Heart right ventricle (tissue), 16 donors: Measurements from ENCODE around the gene SRD5A1. TPM values are rescaled to one million over a fixed set of nuclear protein-coding genes. Genes with fewer than 3 reads are reported as not detected.

Source experiments
- ATAC-seq, 8 donors: fragments of 200-7000 bp; cut with Tn5 transposase; one replicate each; pipeline ENCODE4 v1.9.1; 2020; ENCODE audit warnings: mild to moderate bottlenecking in 8 of 8, moderate library complexity in 8 of 8, moderate number of reproducible peaks in 1 of 8
- DNase-seq, 2 donors: peaks; one replicate each; pipeline ENCODE4 v3.0.0-alpha.2; 2020
- H3K27ac ChIP-seq, 10 donors: fragments of 200-600 bp; sonication (generic) in 2 of 10; one replicate each; pipeline versions ENCODE4 v1.5.0 to v1.8.0; 2020 to 2022; ENCODE audit warnings: mild to moderate bottlenecking in 3 of 10
- H3K27me3 ChIP-seq, 7 donors: fragments of 200-600 bp; one replicate each; pipeline ENCODE4 v1.8.0; 2021 to 2022; ENCODE audit warnings: mild to moderate bottlenecking in 2 of 7
- H3K36me3 ChIP-seq, 9 donors: fragments of 200-600 bp; sonication (generic) in 1 of 9; one replicate each; pipeline versions ENCODE4 v1.5.0 to v1.8.0; 2020 to 2022; ENCODE audit warnings: mild to moderate bottlenecking in 2 of 9
- H3K4me1 ChIP-seq, 9 donors: fragments of 200-600 bp; sonication (generic) in 1 of 9; one replicate each; pipeline versions ENCODE4 v1.5.0 to v1.8.0; 2020 to 2022; ENCODE audit warnings: mild to moderate bottlenecking in 4 of 9
- H3K4me3 ChIP-seq, 10 donors: fragments of 200-600 bp; sonication (generic) in 2 of 10; one replicate each; pipeline versions ENCODE4 v1.5.0 to v1.8.0; 2020 to 2022; ENCODE audit warnings: mild to moderate bottlenecking in 7 of 10, moderate library complexity in 2 of 10
- H3K9me3 ChIP-seq, 11 donors: fragments of 200-600 bp in 10 of 11; sonication (generic) in 2 of 11; one replicate each; pipeline versions ENCODE4 v1.5.0 to v1.8.0; 2013 to 2022; ENCODE audit warnings: mild to moderate bottlenecking in 2 of 11, control low read depth in 1 of 11, moderate library complexity in 1 of 11
- WGBS, 2 donors: extraction: QIAGEN DNeasy Blood & Tissue Kit; methylation state at CpG; one replicate each; pipeline ENCODE4 v1.1.7; 2013; ENCODE audit warnings: inconsistent platforms in 1 of 2; 5-methylcytosine and 5-hydroxymethylcytosine counted together
- intact Hi-C, 10 donors: fragments of 100-400 bp; cut with DNase I; formaldehyde crosslinking; loops; one replicate each; pipeline versions ENCODE4 v1.11.1 to v1.14.2; 2022
- long read RNA-seq, 3 donors: library from polyadenylated mRNA; unstranded; transcript quantifications; one replicate each; pipeline ENCODE4 v2.0.0, GENCODE V29; 2020 to 2021
- polyA plus RNA-seq, 2 donors: library from polyadenylated mRNA; stranded (reverse); fragments of 200-250 nt; gene quantifications; one replicate each; pipeline ENCODE4 v1.2.3, GENCODE V29; 2013
- total RNA-seq, 10 donors: library from RNA; stranded (reverse); fragmentation: NEBNext Ultra II Directional in 3 of 10; extraction: Animal tissue kit (Norgen Biotek cat#: 25700) in 3 of 10; gene quantifications; one replicate each; pipeline versions ENCODE4 v1.2.1 to v1.2.4, GENCODE V29; 2021 to 2023
- TF ChIP-seq, protein P1 (sequence below), 9 donors: fragments of 200-600 bp; sonication (generic) in 2 of 9; IDR thresholded peaks; one replicate each; pipeline versions ENCODE4 v1.5.0 to v1.8.0; 2021 to 2022; ENCODE audit warnings: antibody characterized with exemption in 9 of 9, mild to moderate bottlenecking in 5 of 9, moderate library complexity in 1 of 9
- donor health status: Arrhythmogenic right ventricular cardiomyopathy.
- donor health status: ischemic (EF 13 %, LVEDD 7.1; RV severe dilation, severe dysfunction).
- donor health status: healthy with polysubstance abuse.
- donor health status: DM: no; HTN: yes; CAD: no.
- donor health status: DM: no; HTN: no; CAD: no.
- donor health status: ischemic (EF 25% LVEDD 6.9; RV normal size, moderate dysfunction).
- donor health status: ischemic (EF 25% LVEDD 5.7; RV mildly dilated, moderate dysfunction).
- donor health status: healthy.
- donor health status: DM: yes; HTN: yes; CAD: no.
- donor health status: Ischemic cardiomyopathy.
- donor health status: ischemic (EF 35%, LVEDD 5.7; RV mildly dilated, moderate dysfunction).
- donor health status: nonischemic (EF 11% LVEDD 7.7; RV severe dilation, severe dysfunction).
- donor health status: DM: yes; HTN: yes; CAD: no.
- donor health status: PGD.
- donor health status: ischemic (EF 29% LVEDD 5.4; RV normal size, mild dysfunction).
- donor health status: nonischemic (EF 23%, LVEDD 6.1; RV moderate dilation, normal function).

SRD5A1 gene
- 1 to 10 TPM; 2.1 to 5.5 (median 3.2) TPM for total RNA-seq
- polyA plus RNA-seq, result 1 to 10 TPM; 1.0 to 2.6 TPM
- long read RNA-seq, donor 1, full-length matches to known transcripts, result 1 of 3 reads
- long read RNA-seq, donor 1, partial matches to known transcripts, result 0 of 3 reads
- long read RNA-seq, donor 1, other reads (novel, unspliced or antisense), result 2 of 3 reads
- long read RNA-seq, donor 2, full-length matches to known transcripts, result 7 of 7 reads
- long read RNA-seq, donor 2, partial matches to known transcripts, result 0 of 7 reads
- long read RNA-seq, donor 2, other reads (novel, unspliced or antisense), result 0 of 7 reads
- long read RNA-seq, donor 3, full-length matches to known transcripts, result 1 of 2 reads
- long read RNA-seq, donor 3, partial matches to known transcripts, result 0 of 2 reads
- long read RNA-seq, donor 3, other reads (novel, unspliced or antisense), result 1 of 2 reads

DNA sequence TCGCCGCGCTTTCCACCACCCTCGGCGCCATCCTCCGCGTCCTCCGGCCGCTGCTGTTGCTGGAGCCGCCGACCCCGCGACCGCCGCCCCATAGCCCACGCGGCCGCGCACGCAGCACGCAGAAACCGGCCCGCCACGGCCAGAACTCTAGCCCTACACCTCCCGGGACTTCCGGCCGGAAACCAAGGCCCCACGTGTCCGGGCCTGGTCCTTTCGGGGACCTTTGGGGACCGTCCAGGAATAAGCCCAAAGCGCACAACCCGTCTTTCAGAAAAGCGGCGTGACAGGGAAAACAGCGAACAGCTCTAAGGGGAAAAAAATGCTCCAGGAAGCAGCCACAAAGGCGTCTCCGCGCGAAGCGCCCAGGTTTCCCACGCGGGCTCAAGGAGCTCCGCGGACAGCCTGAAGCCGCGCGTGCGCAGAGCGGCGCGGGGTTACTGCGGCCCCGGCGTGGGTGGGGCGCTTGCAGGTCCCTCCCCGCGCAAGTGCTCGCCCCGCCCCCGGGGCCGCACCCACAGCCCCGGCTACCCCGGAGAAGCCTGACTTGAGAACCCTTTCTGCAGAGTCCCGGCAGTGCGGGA, at the start of gene SRD5A1, which contains the start of gene NSUN2:
Gene SRD5A1, plus strand, starts transcription at position 553 of the 581 bp plus-strand sequence. CDS start 137 bp downstream, outside the sequence.
Gene NSUN2, minus strand, starts transcription at position 157 of the 581 bp plus-strand sequence. Its CDS starts 65 bp downstream, at position 92.
- intact Hi-C loops, result loop anchor here in 9 of 10 donors (1.0 to 10.0 kb wide), 11 partner anchors 79 to 256 kb away; partner anchors contain the start of genes TENT4A (in 5 of the 9) and MED10 (in 1 of the 9)
- peak; percentile 97 to 99 (median 98) for ATAC-seq

GRCh38 chr5:6584101-6584645, 49.1 kb upstream of the SRD5A1 start:
- Histone ChIP-seq H3K36me3 (no peaks in the 10 kb centered on the region), H3K27ac (no peak overlapping the region), H3K4me3 (no peak overlapping the region), H3K9me3 (peaks cover 0 to 3% (median 0%) of the 10 kb centered on the region in 11 donors), H3K4me1 (peaks cover 0 to 15% (median 4%) of the 10 kb centered on the region in 9 donors), H3K27me3 (peaks cover 0 to 46% (median 21%) of the 10 kb centered on the region in 7 donors)
- DNase-seq (no peak), ATAC-seq (no peak)
- TF ChIP-seq, protein P1, sequence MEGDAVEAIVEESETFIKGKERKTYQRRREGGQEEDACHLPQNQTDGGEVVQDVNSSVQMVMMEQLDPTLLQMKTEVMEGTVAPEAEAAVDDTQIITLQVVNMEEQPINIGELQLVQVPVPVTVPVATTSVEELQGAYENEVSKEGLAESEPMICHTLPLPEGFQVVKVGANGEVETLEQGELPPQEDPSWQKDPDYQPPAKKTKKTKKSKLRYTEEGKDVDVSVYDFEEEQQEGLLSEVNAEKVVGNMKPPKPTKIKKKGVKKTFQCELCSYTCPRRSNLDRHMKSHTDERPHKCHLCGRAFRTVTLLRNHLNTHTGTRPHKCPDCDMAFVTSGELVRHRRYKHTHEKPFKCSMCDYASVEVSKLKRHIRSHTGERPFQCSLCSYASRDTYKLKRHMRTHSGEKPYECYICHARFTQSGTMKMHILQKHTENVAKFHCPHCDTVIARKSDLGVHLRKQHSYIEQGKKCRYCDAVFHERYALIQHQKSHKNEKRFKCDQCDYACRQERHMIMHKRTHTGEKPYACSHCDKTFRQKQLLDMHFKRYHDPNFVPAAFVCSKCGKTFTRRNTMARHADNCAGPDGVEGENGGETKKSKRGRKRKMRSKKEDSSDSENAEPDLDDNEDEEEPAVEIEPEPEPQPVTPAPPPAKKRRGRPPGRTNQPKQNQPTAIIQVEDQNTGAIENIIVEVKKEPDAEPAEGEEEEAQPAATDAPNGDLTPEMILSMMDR (IDR thresholded peaks at IDR 0.05), result no peak
- intact Hi-C loops, result loop anchor here in 2 of 10 donors (5.0 to 10.0 kb wide), 2 partner anchors 1089 to 1092 kb away; no protein-coding TSS in a partner anchor
- 71 to 73% methylated on average over 6 of the region's 6 CpGs for WGBS, 2 donors

More for the DNA sequence above, at the start of gene SRD5A1, which contains the start of gene NSUN2:
- TF ChIP-seq, protein P1 (IDR thresholded peaks at IDR 0.05), result no peak
- whole genome bisulfite sequencing, 2 donors, result 1% methylated on average over 63 to 66 of the region's 66 CpGs
- H3K27me3 ChIP-seq, result no peaks in the 10 kb centered on the region
- H3K36me3 ChIP-seq, result peaks cover 0 to 40% (median 6%) of the 10 kb centered on the region in 9 donors
- H3K27ac ChIP-seq, result peak within 1 kb of the TSS; percentile 96 to 99 (median 97)
- H3K4me3 ChIP-seq, result peak within 1 kb of the TSS; percentile 50 to 100 (median 96)
- DNase-seq, result peak; percentile 90 to 92
- peaks cover 6 to 45% (median 30%) of the 10 kb centered on the region in 9 donors for H3K4me1 ChIP-seq
- H3K9me3 ChIP-seq, result no peaks in the 10 kb centered on the region

GRCh38 chr5:6584727-6585126, 48.5 kb upstream of the SRD5A1 start:
- Histone ChIP-seq H3K9me3 (peaks cover 0 to 3% (median 0%) of the 10 kb centered on the region in 11 donors), H3K27ac (no peak overlapping the region), H3K27me3 (peaks cover 0 to 46% (median 21%) of the 10 kb centered on the region in 7 donors), H3K36me3 (no peaks in the 10 kb centered on the region), H3K4me1 (peaks cover 0 to 15% (median 4%) of the 10 kb centered on the region in 9 donors), H3K4me3 (no peak overlapping the region)
- TF ChIP-seq, protein P1 (IDR thresholded peaks at IDR 0.05), result no peak
- no peak for ATAC-seq
- WGBS, 2 donors, result 82 to 84% methylated on average over 8 of the region's 8 CpGs
- intact Hi-C loops, result loop anchor here in 2 of 10 donors (5.0 to 10.0 kb wide), 2 partner anchors 1090 to 1092 kb away; no protein-coding TSS in a partner anchor
- DNase-seq, result no peak

GRCh38 chr5:6585168-6585567, 48.1 kb upstream of the SRD5A1 start:
- TF ChIP-seq, protein P1 (IDR thresholded peaks at IDR 0.05), result no peak
- H3K27me3 ChIP-seq, result peaks cover 0 to 45% (median 21%) of the 10 kb centered on the region in 7 donors
- H3K27ac ChIP-seq, result no peak overlapping the region
- ATAC-seq (no peak), DNase-seq (no peak)
- no peak overlapping the region for H3K4me3 ChIP-seq
- intact Hi-C loops, result loop anchor here in 1 of 10 donors (10.0 kb wide), 1 partner anchor 1090 kb away; no protein-coding TSS in a partner anchor
- peaks cover 0 to 15% (median 4%) of the 10 kb centered on the region in 9 donors for H3K4me1 ChIP-seq
- 57 to 62% methylated on average over 6 of the region's 6 CpGs for WGBS, 2 donors
- H3K9me3 ChIP-seq, result peaks cover 0 to 3% (median 0%) of the 10 kb centered on the region in 11 donors
- no peaks in the 10 kb centered on the region for H3K36me3 ChIP-seq
